ENCODE data around the gene PSMD13. TPM values are rescaled to one million over a fixed set of nuclear protein-coding genes. Genes with fewer than 3 reads are reported as not detected.

The PSMD13 gene
- total and polyA plus RNA-seq, 2 of the 13 experiments (the other 11 are each of a cell fraction or from before 2014, with no cell fraction given), result 83.0 to 117 TPM

DNA sequence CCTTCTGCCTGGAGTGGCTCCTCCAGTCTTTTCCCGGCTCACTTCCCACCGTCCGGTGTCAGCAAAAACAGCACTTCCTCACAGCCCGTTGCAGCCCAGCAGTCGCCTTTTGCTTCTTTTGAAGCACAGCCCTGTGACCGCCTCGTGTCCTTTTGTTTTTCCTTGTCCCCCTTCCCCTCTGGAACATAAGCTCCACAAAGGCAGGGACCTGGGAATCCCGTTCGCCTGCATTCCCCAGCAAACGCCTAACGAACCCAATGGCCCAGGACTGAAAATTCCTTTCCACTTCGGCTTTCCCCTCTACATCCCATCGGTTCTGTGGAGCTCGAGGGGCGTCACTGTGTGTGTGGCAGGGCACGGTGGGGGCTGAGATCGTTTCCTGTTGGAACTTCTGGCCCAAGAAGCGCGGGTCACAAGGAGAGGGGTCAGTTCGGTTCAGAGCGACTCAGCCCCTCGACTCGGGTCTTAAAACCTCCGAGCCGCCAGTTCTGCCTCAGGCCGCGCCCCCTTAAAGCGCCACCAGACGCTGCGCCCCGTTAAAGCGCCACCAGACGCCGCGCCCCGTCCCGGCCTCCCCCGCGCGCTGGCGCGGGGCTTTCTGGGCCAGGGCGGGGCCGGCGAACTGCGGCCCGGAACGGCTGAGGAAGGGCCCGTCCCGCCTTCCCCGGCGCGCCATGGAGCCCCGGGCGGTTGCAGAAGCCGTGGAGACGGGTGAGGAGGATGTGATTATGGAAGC lies 28.4 kb upstream of the PSMD13 start (continued):
- TF ChIP-seq, protein P1, sequence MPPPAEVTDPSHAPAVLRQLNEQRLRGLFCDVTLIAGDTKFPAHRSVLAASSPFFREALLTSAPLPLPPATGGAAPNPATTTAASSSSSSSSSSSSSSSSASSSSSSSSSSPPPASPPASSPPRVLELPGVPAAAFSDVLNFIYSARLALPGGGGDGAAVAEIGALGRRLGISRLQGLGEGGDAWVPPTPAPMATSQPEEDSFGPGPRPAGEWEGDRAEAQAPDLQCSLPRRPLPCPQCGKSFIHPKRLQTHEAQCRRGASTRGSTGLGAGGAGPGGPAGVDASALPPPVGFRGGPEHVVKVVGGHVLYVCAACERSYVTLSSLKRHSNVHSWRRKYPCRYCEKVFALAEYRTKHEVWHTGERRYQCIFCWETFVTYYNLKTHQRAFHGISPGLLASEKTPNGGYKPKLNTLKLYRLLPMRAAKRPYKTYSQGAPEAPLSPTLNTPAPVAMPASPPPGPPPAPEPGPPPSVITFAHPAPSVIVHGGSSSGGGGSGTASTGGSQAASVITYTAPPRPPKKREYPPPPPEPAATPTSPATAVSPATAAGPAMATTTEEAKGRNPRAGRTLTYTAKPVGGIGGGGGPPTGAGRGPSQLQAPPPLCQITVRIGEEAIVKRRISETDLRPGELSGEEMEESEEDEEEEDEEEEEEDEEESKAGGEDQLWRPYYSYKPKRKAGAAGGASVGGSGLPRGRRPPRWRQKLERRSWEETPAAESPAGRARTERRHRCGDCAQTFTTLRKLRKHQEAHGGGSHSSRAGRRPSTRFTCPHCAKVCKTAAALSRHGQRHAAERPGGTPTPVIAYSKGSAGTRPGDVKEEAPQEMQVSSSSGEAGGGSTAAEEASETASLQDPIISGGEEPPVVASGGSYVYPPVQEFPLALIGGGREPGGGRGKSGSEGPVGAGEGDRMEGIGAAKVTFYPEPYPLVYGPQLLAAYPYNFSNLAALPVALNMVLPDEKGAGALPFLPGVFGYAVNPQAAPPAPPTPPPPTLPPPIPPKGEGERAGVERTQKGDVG (CRISPR knock-in tag; IDR thresholded peaks at IDR 0.05; ENCODE audit: borderline replicate concordance), result no peak
- peak; percentile 44 for TF ChIP-seq SKI (IDR thresholded peaks at IDR 0.05; ENCODE audit: partially characterized antibody)
- no peak for TF ChIP-seq SP2 (CRISPR knock-in tag; IDR thresholded peaks at IDR 0.05)
- TF ChIP-seq TOE1 (CRISPR knock-in tag; IDR thresholded peaks at IDR 0.05), result no peak
- TF ChIP-seq, protein P2, sequence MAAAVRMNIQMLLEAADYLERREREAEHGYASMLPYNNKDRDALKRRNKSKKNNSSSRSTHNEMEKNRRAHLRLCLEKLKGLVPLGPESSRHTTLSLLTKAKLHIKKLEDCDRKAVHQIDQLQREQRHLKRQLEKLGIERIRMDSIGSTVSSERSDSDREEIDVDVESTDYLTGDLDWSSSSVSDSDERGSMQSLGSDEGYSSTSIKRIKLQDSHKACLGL (CRISPR knock-in tag; IDR thresholded peaks at IDR 0.05), result no peak; the same call in 1 of the 2 replicates
- TF ChIP-seq CHD4 (IDR thresholded peaks at IDR 0.05; ENCODE audit: borderline replicate concordance, low read length), result no peak
- no peak for TF ChIP-seq ZNF230 (CRISPR knock-in tag; IDR thresholded peaks at IDR 0.05)
- TF ChIP-seq TP53 (CRISPR knock-in tag; conservative IDR thresholded peaks at IDR 0.05), result 0 out of 2 replicates have a peak, but pooled peaks have one; percentile 7
- no peak for TF ChIP-seq MTA3 (CRISPR knock-in tag; IDR thresholded peaks at IDR 0.05)
- TF ChIP-seq U2AF1 (optimal IDR thresholded peaks at IDR 0.05; ENCODE audit: low read depth, low read length), result no peak
- TF ChIP-seq ZNF547 (CRISPR knock-in tag; IDR thresholded peaks at IDR 0.05), result no peak
- no peak for TF ChIP-seq ARNT (IDR thresholded peaks at IDR 0.05)
- TF ChIP-seq, protein P3, sequence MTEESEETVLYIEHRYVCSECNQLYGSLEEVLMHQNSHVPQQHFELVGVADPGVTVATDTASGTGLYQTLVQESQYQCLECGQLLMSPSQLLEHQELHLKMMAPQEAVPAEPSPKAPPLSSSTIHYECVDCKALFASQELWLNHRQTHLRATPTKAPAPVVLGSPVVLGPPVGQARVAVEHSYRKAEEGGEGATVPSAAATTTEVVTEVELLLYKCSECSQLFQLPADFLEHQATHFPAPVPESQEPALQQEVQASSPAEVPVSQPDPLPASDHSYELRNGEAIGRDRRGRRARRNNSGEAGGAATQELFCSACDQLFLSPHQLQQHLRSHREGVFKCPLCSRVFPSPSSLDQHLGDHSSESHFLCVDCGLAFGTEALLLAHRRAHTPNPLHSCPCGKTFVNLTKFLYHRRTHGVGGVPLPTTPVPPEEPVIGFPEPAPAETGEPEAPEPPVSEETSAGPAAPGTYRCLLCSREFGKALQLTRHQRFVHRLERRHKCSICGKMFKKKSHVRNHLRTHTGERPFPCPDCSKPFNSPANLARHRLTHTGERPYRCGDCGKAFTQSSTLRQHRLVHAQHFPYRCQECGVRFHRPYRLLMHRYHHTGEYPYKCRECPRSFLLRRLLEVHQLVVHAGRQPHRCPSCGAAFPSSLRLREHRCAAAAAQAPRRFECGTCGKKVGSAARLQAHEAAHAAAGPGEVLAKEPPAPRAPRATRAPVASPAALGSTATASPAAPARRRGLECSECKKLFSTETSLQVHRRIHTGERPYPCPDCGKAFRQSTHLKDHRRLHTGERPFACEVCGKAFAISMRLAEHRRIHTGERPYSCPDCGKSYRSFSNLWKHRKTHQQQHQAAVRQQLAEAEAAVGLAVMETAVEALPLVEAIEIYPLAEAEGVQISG (CRISPR knock-in tag; IDR thresholded peaks at IDR 0.05), result no peak; the same call in 1 of the 2 replicates
- TF ChIP-seq MATR3 (CRISPR knock-in tag; IDR thresholded peaks at IDR 0.05), result no peak
- TF ChIP-seq, protein P4, sequence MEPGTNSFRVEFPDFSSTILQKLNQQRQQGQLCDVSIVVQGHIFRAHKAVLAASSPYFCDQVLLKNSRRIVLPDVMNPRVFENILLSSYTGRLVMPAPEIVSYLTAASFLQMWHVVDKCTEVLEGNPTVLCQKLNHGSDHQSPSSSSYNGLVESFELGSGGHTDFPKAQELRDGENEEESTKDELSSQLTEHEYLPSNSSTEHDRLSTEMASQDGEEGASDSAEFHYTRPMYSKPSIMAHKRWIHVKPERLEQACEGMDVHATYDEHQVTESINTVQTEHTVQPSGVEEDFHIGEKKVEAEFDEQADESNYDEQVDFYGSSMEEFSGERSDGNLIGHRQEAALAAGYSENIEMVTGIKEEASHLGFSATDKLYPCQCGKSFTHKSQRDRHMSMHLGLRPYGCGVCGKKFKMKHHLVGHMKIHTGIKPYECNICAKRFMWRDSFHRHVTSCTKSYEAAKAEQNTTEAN (CRISPR knock-in tag; conservative IDR thresholded peaks at IDR 0.05), result no peak
- no peak for TF ChIP-seq KLF9 (CRISPR knock-in tag; IDR thresholded peaks at IDR 0.05; ENCODE audit: low read depth)
- no peak for TF ChIP-seq NCOR1 (IDR thresholded peaks at IDR 0.05; ENCODE audit: borderline replicate concordance, low read length)
- no peak for TF ChIP-seq ZNF782 (CRISPR knock-in tag; IDR thresholded peaks at IDR 0.05; ENCODE audit: borderline replicate concordance)
- no peak for TF ChIP-seq ZIK1 (CRISPR knock-in tag; IDR thresholded peaks at IDR 0.05; ENCODE audit: borderline replicate concordance, low read depth)
- TF ChIP-seq, protein P5, sequence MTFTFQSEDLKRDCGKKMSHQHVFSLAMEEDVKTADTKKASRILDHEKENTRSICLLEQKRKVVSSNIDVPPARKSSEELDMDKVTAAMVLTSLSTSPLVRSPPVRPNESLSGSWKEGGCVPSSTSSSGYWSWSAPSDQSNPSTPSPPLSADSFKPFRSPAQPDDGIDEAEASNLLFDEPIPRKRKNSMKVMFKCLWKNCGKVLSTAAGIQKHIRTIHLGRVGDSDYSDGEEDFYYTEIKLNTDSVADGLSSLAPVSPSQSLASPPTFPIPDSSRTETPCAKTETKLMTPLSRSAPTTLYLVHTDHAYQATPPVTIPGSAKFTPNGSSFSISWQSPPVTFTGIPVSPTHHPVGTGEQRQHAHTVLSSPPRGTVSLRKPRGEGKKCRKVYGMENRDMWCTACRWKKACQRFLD (CRISPR knock-in tag; IDR thresholded peaks at IDR 0.05; ENCODE audit: borderline replicate concordance), result no peak
- TF ChIP-seq MLLT10 (CRISPR knock-in tag; IDR thresholded peaks at IDR 0.05), result no peak
- no peak for TF ChIP-seq REPIN1 (CRISPR knock-in tag; IDR thresholded peaks at IDR 0.05; ENCODE audit: borderline replicate concordance, low read depth)

Measured in HepG2 (cell line).